DOHH2 (cell line): ENCODE results near the gene MYOF.

Source experiments
- EZH2phosphoT487 ChIP-seq: fragments of 200-600 bp; sonication (generic); IDR thresholded peaks from 2 replicates; pipeline ENCODE4 v1.6.1; 2017; ENCODE audit warnings: borderline replicate concordance, mild to moderate bottlenecking, antibody characterized with exemption, low read length, moderate library complexity, mixed read lengths
- TF ChIP-seq, protein P1 (sequence below): fragments of 200-600 bp; sonication (generic); IDR thresholded peaks from one replicate; pipeline ENCODE4 v1.5.1; 2014; ENCODE audit warnings: antibody characterized with exemption, mild to moderate bottlenecking, low read depth, low read length; ENCODE audit not compliant: poor library complexity, severe bottlenecking

DNA sequence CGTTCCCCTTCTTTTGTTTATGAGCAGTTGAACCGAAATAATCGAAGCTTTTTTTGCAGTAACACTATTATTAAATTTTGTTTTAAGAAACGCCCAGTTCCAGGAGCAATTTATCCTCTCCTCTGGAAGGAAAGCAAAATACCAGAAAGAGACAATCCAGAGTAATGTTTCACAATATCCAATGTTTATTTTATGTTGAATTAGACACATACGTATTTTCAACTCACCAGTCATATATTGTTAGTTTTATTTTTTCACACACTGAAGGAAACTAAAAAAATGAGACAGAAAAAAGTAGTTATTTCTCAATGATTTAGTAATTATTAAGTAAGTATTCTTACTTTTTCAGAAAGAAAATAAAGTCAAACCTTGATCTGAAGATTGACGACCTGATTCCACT is 85.1 kb downstream of the MYOF start:
- TF ChIP-seq, protein P1, sequence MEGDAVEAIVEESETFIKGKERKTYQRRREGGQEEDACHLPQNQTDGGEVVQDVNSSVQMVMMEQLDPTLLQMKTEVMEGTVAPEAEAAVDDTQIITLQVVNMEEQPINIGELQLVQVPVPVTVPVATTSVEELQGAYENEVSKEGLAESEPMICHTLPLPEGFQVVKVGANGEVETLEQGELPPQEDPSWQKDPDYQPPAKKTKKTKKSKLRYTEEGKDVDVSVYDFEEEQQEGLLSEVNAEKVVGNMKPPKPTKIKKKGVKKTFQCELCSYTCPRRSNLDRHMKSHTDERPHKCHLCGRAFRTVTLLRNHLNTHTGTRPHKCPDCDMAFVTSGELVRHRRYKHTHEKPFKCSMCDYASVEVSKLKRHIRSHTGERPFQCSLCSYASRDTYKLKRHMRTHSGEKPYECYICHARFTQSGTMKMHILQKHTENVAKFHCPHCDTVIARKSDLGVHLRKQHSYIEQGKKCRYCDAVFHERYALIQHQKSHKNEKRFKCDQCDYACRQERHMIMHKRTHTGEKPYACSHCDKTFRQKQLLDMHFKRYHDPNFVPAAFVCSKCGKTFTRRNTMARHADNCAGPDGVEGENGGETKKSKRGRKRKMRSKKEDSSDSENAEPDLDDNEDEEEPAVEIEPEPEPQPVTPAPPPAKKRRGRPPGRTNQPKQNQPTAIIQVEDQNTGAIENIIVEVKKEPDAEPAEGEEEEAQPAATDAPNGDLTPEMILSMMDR, result no peak
- TF ChIP-seq EZH2phosphoT487, result no peak
